Keratinocyte (primary cell): ENCODE data around the gene SSBP1.

Source experiments
- EZH2 ChIP-seq: IDR thresholded peaks from one replicate; pipeline ENCODE4 v1.6.1; 2012; ENCODE audit warnings: inconsistent platforms, mild to moderate bottlenecking, low read length, moderate library complexity
- TF ChIP-seq, protein P1 (sequence below), 3 experiments: IDR thresholded peaks in 1 of 3; conservative IDR thresholded peaks in 1 of 3; optimal IDR thresholded peaks in 1 of 3; 2 replicates in 2 of 3; 3 replicates in 1 of 3; pipeline versions ENCODE3 to v1.5.1; 2011; ENCODE audit warnings: low read length in 3 of 3, mild to moderate bottlenecking in 3 of 3, moderate library complexity in 2 of 3, control low read depth in 1 of 3, inconsistent platforms in 1 of 3; ENCODE audit not compliant: insufficient read depth in 2 of 3; ENCODE audit errors: extremely low read depth in 1 of 3

DNA sequence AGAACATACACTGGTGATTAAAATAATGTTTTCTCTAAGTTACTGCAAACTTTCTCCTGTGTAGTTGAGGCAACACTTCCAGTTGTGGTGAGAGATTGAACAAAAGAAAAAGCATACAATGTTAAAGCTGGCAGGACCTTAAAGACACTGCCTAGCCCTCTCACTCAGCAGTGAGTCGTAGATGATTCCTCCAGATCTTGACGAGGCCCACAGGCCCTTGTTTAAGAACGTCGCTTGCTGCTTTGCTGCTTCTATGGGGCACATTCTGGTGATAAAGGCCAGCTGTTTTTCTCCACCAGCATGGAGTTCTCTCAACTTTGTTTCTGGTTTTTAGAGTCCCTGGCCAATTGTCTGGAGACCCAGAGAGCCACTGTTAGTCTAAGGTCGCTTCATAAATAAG lies 33.4 kb upstream of the SSBP1 start:
- TF ChIP-seq, protein P1, sequence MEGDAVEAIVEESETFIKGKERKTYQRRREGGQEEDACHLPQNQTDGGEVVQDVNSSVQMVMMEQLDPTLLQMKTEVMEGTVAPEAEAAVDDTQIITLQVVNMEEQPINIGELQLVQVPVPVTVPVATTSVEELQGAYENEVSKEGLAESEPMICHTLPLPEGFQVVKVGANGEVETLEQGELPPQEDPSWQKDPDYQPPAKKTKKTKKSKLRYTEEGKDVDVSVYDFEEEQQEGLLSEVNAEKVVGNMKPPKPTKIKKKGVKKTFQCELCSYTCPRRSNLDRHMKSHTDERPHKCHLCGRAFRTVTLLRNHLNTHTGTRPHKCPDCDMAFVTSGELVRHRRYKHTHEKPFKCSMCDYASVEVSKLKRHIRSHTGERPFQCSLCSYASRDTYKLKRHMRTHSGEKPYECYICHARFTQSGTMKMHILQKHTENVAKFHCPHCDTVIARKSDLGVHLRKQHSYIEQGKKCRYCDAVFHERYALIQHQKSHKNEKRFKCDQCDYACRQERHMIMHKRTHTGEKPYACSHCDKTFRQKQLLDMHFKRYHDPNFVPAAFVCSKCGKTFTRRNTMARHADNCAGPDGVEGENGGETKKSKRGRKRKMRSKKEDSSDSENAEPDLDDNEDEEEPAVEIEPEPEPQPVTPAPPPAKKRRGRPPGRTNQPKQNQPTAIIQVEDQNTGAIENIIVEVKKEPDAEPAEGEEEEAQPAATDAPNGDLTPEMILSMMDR (optimal IDR thresholded peaks at IDR 0.05 in 1 of 3, IDR thresholded peaks at IDR 0.05 in 1 of 3, conservative IDR thresholded peaks at IDR 0.05 in 1 of 3; ENCODE audit: extremely low read depth in 1 of 3, insufficient read depth in 2 of 3, low read length in 3 of 3): no peak
- no peak for TF ChIP-seq EZH2
